Gastrocnemius medialis (tissue), 4 donors: ENCODE results near the gene XPR1.

Experiments
- CTCF ChIP-seq, 5 experiments: fragments of 450-650 bp in 3 of 5; fragments of 200-600 bp in 2 of 5; sonication (generic) in 2 of 5; IDR thresholded peaks in 4 of 5; conservative IDR thresholded peaks in 1 of 5; 1 replicate in 4 of 5; 2 replicates in 1 of 5; pipeline ENCODE4 v1.5.1; 2016 to 2019; ENCODE audit warnings: antibody characterized with exemption in 5 of 5, mild to moderate bottlenecking in 3 of 5, moderate library complexity in 3 of 5
- POLR2A ChIP-seq, 2 donors: fragments of 450-650 bp; IDR thresholded peaks; one replicate each; pipeline ENCODE4 v1.6.1; 2017; ENCODE audit warnings: antibody characterized with exemption in 2 of 2, mild to moderate bottlenecking in 2 of 2, moderate library complexity in 2 of 2

GRCh38 chr1:180927348-180927747, 295.5 kb downstream of the XPR1 start:
- TF ChIP-seq CTCF (IDR thresholded peaks at IDR 0.05 in 4 of 5, conservative IDR thresholded peaks at IDR 0.05 in 1 of 5) (no peak), POLR2A (IDR thresholded peaks at IDR 0.05) (no peak)
